ENCODE measurements around the gene ST6GAL2. TPM values are rescaled to one million over a fixed set of nuclear protein-coding genes. Genes with fewer than 3 reads are reported as not detected.

The ST6GAL2 gene
- total RNA-seq, 1 experiment from 2014 or later = 11.0 TPM

- TF ChIP-seq MXD4 (CRISPR knock-in tag; IDR thresholded peaks at IDR 0.05; ENCODE audit: borderline replicate concordance) = no peak
- no peak for TF ChIP-seq ZBTB43 (CRISPR knock-in tag; IDR thresholded peaks at IDR 0.05)
Measured at GRCh38 chr2:106782681-106783080, 103.3 kb downstream of the ST6GAL2 start (continued).

- no peak overlapping the region for H3K27ac Mint-ChIP-seq
- peaks cover 2% of the 10 kb centered on the region for H3K4me1 Mint-ChIP-seq
- no peak for DNase-seq (ENCODE audit: low spot score)
- CTCF ChIA-PET = no interaction called here
- POLR2A ChIA-PET = no interaction called here
- H3K4me3 Mint-ChIP-seq = no peak overlapping the region
- H3K9me3 Mint-ChIP-seq = peaks cover 23% of the 10 kb centered on the region
- no peaks in the 10 kb centered on the region for H3K27me3 Mint-ChIP-seq (ENCODE audit: low read depth)
- peaks cover 5% of the 10 kb centered on the region for H3K36me3 Mint-ChIP-seq
- ATAC-seq = no peak
- TF ChIP-seq ZNF263 (CRISPR knock-in tag; IDR thresholded peaks at IDR 0.05; ENCODE audit: low read depth) (no peak), GRHL2 (CRISPR knock-in tag; IDR thresholded peaks at IDR 0.05; ENCODE audit: insufficient replicate concordance, severe bottlenecking) (no peak), ZNF138 (CRISPR knock-in tag; conservative IDR thresholded peaks at IDR 0.05) (no peak), ZBTB43 (CRISPR knock-in tag; IDR thresholded peaks at IDR 0.05) (no peak), E2F4 (CRISPR knock-in tag; IDR thresholded peaks at IDR 0.05; ENCODE audit: borderline replicate concordance, low read depth) (no peak), RELA (CRISPR knock-in tag; IDR thresholded peaks at IDR 0.05; ENCODE audit: borderline replicate concordance) (no peak), EMX1 (CRISPR knock-in tag; IDR thresholded peaks at IDR 0.05) (no peak), ZNF416 (CRISPR knock-in tag; IDR thresholded peaks at IDR 0.05) (no peak), GTF2I (CRISPR knock-in tag; conservative IDR thresholded peaks at IDR 0.05) (no peak), ZSCAN18 (CRISPR knock-in tag; IDR thresholded peaks at IDR 0.05) (no peak), NR1H2 (CRISPR knock-in tag; IDR thresholded peaks at IDR 0.05) (no peak), FOXP4 (CRISPR knock-in tag; IDR thresholded peaks at IDR 0.05) (no peak), HMGXB4 (CRISPR knock-in tag; IDR thresholded peaks at IDR 0.05) (no peak), TP53 (CRISPR knock-in tag; IDR thresholded peaks at IDR 0.05) (no peak), TEAD1 (CRISPR knock-in tag; IDR thresholded peaks at IDR 0.05) (no peak), AR (CRISPR knock-in tag; IDR thresholded peaks at IDR 0.05) (no peak), PRRX2 (CRISPR knock-in tag; IDR thresholded peaks at IDR 0.05) (no peak)
Measured at GRCh38 chr2:106781196-106781595, 104.8 kb downstream of the ST6GAL2 start.

Data from WTC11 (cell line).